HCT116 (cell line): ENCODE measurements around the gene TTLL3. TPM values are rescaled to one million over a fixed set of nuclear protein-coding genes. Genes with fewer than 3 reads are reported as not detected.

Experiments
- ATAC-seq: fragments of 200-7000 bp; cut with Tn5 transposase; 2 replicates; pipeline ENCODE4 v1.9.1; 2020; ENCODE audit warnings: mild to moderate bottlenecking, moderate library complexity
- BruUV-seq: library from RNA; stranded (reverse); fragments of 400-500 nt; replicated peaks from 2 replicates; lab custom pipeline; 2021; lab: Mats Ljungman, UMichigan
- CTCF ChIA-PET: fragments of 300-600 bp; sonication (Branson Sonifier 250); formaldehyde crosslinking; loops from one replicate; lab custom pipeline; 2021; ENCODE audit warnings: antibody characterized with exemption; lab: Charles Lee
- POLR2A ChIA-PET: fragments of 300-600, 350-600 bp; sonication (Branson Sonifier 250); formaldehyde crosslinking; loops from one replicate; lab custom pipeline; 2021; ENCODE audit warnings: antibody characterized with exemption; lab: Charles Lee
- RAD21 ChIA-PET, 2 experiments: fragments of 300-600 bp; sonication (Branson Sonifier 250); formaldehyde crosslinking; loops; one replicate each; lab custom pipeline; 2023; ENCODE audit warnings: low total read pairs in 2 of 2; ENCODE audit not compliant: uncharacterized antibody in 2 of 2, unreplicated experiment in 2 of 2, low non-redundant PET in 1 of 2; lab: Charles Lee
- DNase-seq: peaks from one replicate; pipeline ENCODE4 v3.0.0-alpha.2; 2010; ENCODE audit warnings: low read depth, low spot score
- H2AFZ ChIP-seq: fragments of 200-600 bp; shearing (Covaris generic), sonication (generic); 2 replicates; pipeline ENCODE4 v1.6.1; 2017; ENCODE audit warnings: low read depth, mixed run types, mixed read lengths, antibody characterized with exemption, low read length; ENCODE audit not compliant: poor library complexity, severe bottlenecking
- H3K27ac ChIP-seq: 2 replicates; pipeline ENCODE4 v1.5.1; 2012; ENCODE audit warnings: low read depth, low read length
- H3K27me3 ChIP-seq: fragments of 200-600 bp; sonication (generic); 2 replicates; pipeline ENCODE4 v1.6.1; 2016; ENCODE audit warnings: mixed run types, low read length, mixed read lengths; ENCODE audit not compliant: insufficient read depth
- H3K36me3 ChIP-seq, 2 experiments: fragments of 200-500 bp in 1 of 2; fragments of 200-600 bp in 1 of 2; sonication (Bioruptor generic) in 1 of 2; sonication (generic) in 1 of 2; 2 replicates each; pipeline versions ENCODE4 v1.5.1 to v1.6.1; 2014 to 2016; ENCODE audit warnings: low read length in 2 of 2, inconsistent platforms in 1 of 2, mixed read lengths in 1 of 2, mixed run types in 1 of 2; ENCODE audit not compliant: insufficient read depth in 2 of 2, control insufficient read depth in 1 of 2
- H3K4me1 ChIP-seq, 2 experiments: fragments of 200-600 bp in 1 of 2; sonication (generic) in 1 of 2; 2 replicates each; pipeline versions ENCODE4 v1.5.1 to v1.6.1; 2012 to 2017; ENCODE audit warnings: low read length in 2 of 2, inconsistent platforms in 1 of 2, mild to moderate bottlenecking in 1 of 2, mixed read lengths in 1 of 2, mixed run types in 1 of 2, moderate library complexity in 1 of 2; ENCODE audit not compliant: insufficient read depth in 2 of 2, control insufficient read depth in 1 of 2
- H3K4me2 ChIP-seq: fragments of 200-600 bp; sonication (generic); 2 replicates; pipeline ENCODE4 v1.6.1; 2017; ENCODE audit warnings: mixed run types, low read length, mixed read lengths
- H3K4me3 ChIP-seq, 2 experiments: fragments of 200-600 bp in 1 of 2; sonication (generic) in 1 of 2; replicated peaks in 1 of 2; 2 replicates each; pipeline ENCODE4 v1.5.1; 2011 to 2016; ENCODE audit warnings: low read length in 2 of 2, control low read depth in 1 of 2, low read depth in 1 of 2, mild to moderate bottlenecking in 1 of 2, mixed read lengths in 1 of 2, mixed run types in 1 of 2
- H3K79me2 ChIP-seq: fragments of 200-600 bp; sonication (generic); 2 replicates; pipeline ENCODE4 v1.6.1; 2017; ENCODE audit warnings: mild to moderate bottlenecking, mixed run types, low read length, moderate library complexity, mixed read lengths; ENCODE audit not compliant: insufficient read depth
- H3K9ac ChIP-seq: fragments of 200-600 bp; sonication (generic); 2 replicates; pipeline ENCODE4 v1.6.1; 2016; ENCODE audit warnings: low read length, mixed read lengths
- H3K9me2 ChIP-seq: fragments of 200-600 bp; sonication (generic), shearing (Covaris generic); 2 replicates; pipeline ENCODE4 v1.6.1; 2017; ENCODE audit warnings: mixed run types, mild to moderate bottlenecking, moderate library complexity; ENCODE audit not compliant: insufficient read depth
- H3K9me3 ChIP-seq, 2 experiments: fragments of 200-500 bp in 1 of 2; fragments of 200-600 bp in 1 of 2; sonication (Bioruptor generic) in 1 of 2; sonication (generic) in 1 of 2; 2 replicates each; pipeline ENCODE4 v1.6.1; 2014 to 2017; ENCODE audit warnings: low read length in 2 of 2, mixed read lengths in 2 of 2, inconsistent platforms in 1 of 2, low read depth in 1 of 2, mild to moderate bottlenecking in 1 of 2, mixed run types in 1 of 2, moderate library complexity in 1 of 2; ENCODE audit not compliant: control insufficient read depth in 1 of 2, insufficient read depth in 1 of 2
- H4K20me1 ChIP-seq: fragments of 200-600 bp; sonication (generic), shearing (Covaris generic); 2 replicates; pipeline ENCODE4 v1.6.1; 2017; ENCODE audit warnings: mixed run types, mild to moderate bottlenecking, moderate library complexity; ENCODE audit not compliant: insufficient read depth
- CBX3 ChIP-seq: IDR thresholded peaks from 2 replicates; pipeline ENCODE4 v1.6.1; 2012; ENCODE audit warnings: low read depth
- CEBPB ChIP-seq: IDR thresholded peaks from 2 replicates; pipeline ENCODE4 v1.6.1; 2012; ENCODE audit warnings: low read depth
- ELF1 ChIP-seq: IDR thresholded peaks from 2 replicates; pipeline ENCODE4 v1.6.1; 2012; ENCODE audit warnings: low read depth, borderline replicate concordance
- EZH2 ChIP-seq: fragments of 200-600 bp; sonication (generic); IDR thresholded peaks from 2 replicates; pipeline ENCODE4 v1.6.1; 2017; ENCODE audit warnings: antibody characterized with exemption, mixed run types
- EZH2phosphoT487 ChIP-seq: fragments of 200-600 bp; IDR thresholded peaks from 2 replicates; pipeline ENCODE4 v1.6.1; 2018; ENCODE audit warnings: antibody characterized with exemption, borderline replicate concordance
- FOSL1 ChIP-seq: IDR thresholded peaks from 2 replicates; pipeline ENCODE4 v1.6.1; 2012; ENCODE audit warnings: low read depth
- MAX ChIP-seq: IDR thresholded peaks from 2 replicates; pipeline ENCODE4 v1.6.1; 2012
- POLR2A ChIP-seq: IDR thresholded peaks from 2 replicates; pipeline ENCODE4 v1.7.0; 2011; ENCODE audit warnings: borderline replicate concordance; ENCODE audit not compliant: insufficient read depth, insufficient read length; ENCODE audit errors: extremely low read depth
- POLR2AphosphoS5 ChIP-seq: IDR thresholded peaks from 2 replicates; pipeline ENCODE4 v1.6.1; 2011; ENCODE audit warnings: mild to moderate bottlenecking, low read depth, low read length, moderate library complexity
- RAD21 ChIP-seq: IDR thresholded peaks from 2 replicates; pipeline ENCODE4 v1.6.1; 2012; ENCODE audit warnings: low read depth, mild to moderate bottlenecking
- SIN3A ChIP-seq: IDR thresholded peaks from 2 replicates; pipeline ENCODE4 v1.6.1; 2012; ENCODE audit warnings: low read depth
- SP1 ChIP-seq: IDR thresholded peaks from 2 replicates; pipeline ENCODE4 v1.6.1; 2012; ENCODE audit warnings: low read depth
- SRF ChIP-seq: IDR thresholded peaks from 2 replicates; pipeline ENCODE4 v1.6.1; 2012; ENCODE audit warnings: low read depth
- YY1 ChIP-seq: IDR thresholded peaks from 2 replicates; pipeline ENCODE4 v1.6.1; 2011; ENCODE audit warnings: low read length, low read depth, moderate library complexity, mild to moderate bottlenecking; ENCODE audit not compliant: insufficient replicate concordance; ENCODE audit errors: extremely low read depth
- ZBTB33 ChIP-seq: IDR thresholded peaks from 2 replicates; pipeline ENCODE4 v1.6.1; 2011; ENCODE audit warnings: mild to moderate bottlenecking, low read length, moderate library complexity; ENCODE audit not compliant: insufficient replicate concordance; ENCODE audit errors: extremely low read depth
- ZFX ChIP-seq: fragments of 450-650 bp; IDR thresholded peaks from 2 replicates; pipeline ENCODE4 v1.6.1; 2017
- ZNF274 ChIP-seq: fragments of 200-500 bp; sonication (Bioruptor generic); IDR thresholded peaks from 2 replicates; pipeline ENCODE4 v1.6.1; 2014; ENCODE audit warnings: mild to moderate bottlenecking, low read depth, low read length, inconsistent platforms
- intact Hi-C: fragments of 100-400 bp; cut with micrococcal nuclease; formaldehyde crosslinking; loops from 2 replicates; pipeline ENCODE4 v1.10.0; 2022
- total RNA-seq: library from RNA; stranded (reverse); gene quantifications from one replicate; pipeline ENCODE4 v1.2.1, GENCODE V29; 2021; ENCODE audit not compliant: unreplicated experiment

The TTLL3 gene
- total RNA-seq, 1 experiment from 2014 or later = 40.3 TPM

GRCh38 chr3:9878700-9879099 is 68.6 kb downstream of the TTLL3 start:
- Histone ChIP-seq H3K9me2 (no peaks in the 10 kb centered on the region), H3K9ac (no peak overlapping the region), H3K4me1 (peaks cover 4 to 29% of the 10 kb centered on the region in 2 experiments), H2AFZ (no peak overlapping the region), H3K4me2 (peak overlapping the region; percentile 10), H3K4me3 (no peak overlapping the region), H3K9me3 (no peaks in the 10 kb centered on the region), H3K36me3 (no peaks in the 10 kb centered on the region), H4K20me1 (no peaks in the 10 kb centered on the region), H3K27ac (no peak overlapping the region), H3K27me3 (no peaks in the 10 kb centered on the region), H3K79me2 (no peaks in the 10 kb centered on the region)
- ATAC-seq (0 out of 2 replicates have a peak, but pooled peaks have one; percentile 38), DNase-seq (no peak)
- BruUV-seq = no TSS peak
- ChIA-PET CTCF (no interaction called here), RAD21 (no interaction called here)
- intact Hi-C loops = no loop called here
- no peak for TF ChIP-seq MAX
- TF ChIP-seq ELF1 = no peak
- no peak for TF ChIP-seq EZH2phosphoT487
- TF ChIP-seq YY1 = no peak
- no peak for TF ChIP-seq ZFX
- TF ChIP-seq CBX3 = no peak
- TF ChIP-seq SRF = no peak
- TF ChIP-seq EZH2 = no peak
- TF ChIP-seq ZBTB33 = no peak
- no peak for TF ChIP-seq FOSL1
- TF ChIP-seq ZNF274 = no peak
- no peak for TF ChIP-seq SIN3A
- TF ChIP-seq SP1 = no peak
- TF ChIP-seq POLR2A = no peak
- TF ChIP-seq RAD21 = no peak
- no peak for TF ChIP-seq POLR2AphosphoS5
- no peak for TF ChIP-seq CEBPB
- TF ChIP-seq, all 23 proteins: peak for 0
- POLR2A ChIA-PET = no interaction called here
